ENCODE data around the gene GPSM3. TPM values are rescaled to one million over a fixed set of nuclear protein-coding genes. Genes with fewer than 3 reads are reported as not detected.

The GPSM3 gene
- total RNA-seq, 1 experiment from 2014 or later, result 4.8 TPM

DNA sequence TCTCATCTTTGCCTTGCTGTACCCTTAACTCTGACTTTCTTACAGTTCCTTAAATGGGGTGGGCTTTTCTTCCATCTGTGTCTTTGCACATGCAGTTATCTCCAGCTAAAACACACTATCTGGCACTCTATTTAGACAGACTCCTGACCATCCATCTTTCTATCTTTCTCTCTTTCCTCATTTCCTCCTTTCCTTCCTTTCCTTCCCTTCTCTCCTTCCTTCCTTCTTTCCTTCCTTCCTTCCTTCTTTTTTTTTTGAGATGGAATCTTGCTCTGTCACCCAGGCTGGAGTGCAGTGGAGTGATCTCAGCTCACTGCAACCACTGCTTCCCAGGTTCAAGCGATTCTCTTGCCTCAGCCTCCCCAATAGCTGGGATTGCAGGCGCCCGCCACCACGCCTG lies 23.2 kb upstream of the GPSM3 start:
- DNase-seq (ENCODE audit: low spot score), result no peak
- ChIA-PET POLR2A (ENCODE audit: low non-redundant PET) (interaction anchor here (0.5 kb wide), 1 partner anchor 27 kb away, joined by 3 read pairs; no protein-coding TSS in a partner anchor), CTCF (interaction anchor here (0.7 kb wide), 1 partner anchor 17 kb away, joined by 12 read pairs; no protein-coding TSS in a partner anchor)
- intact Hi-C loops (cut with micrococcal nuclease; ENCODE audit: unreplicated experiment), result no loop called here
- Histone ChIP-seq H3K4me1 (ENCODE audit: insufficient read depth, low read length, poor library complexity, severe bottlenecking) (no peaks in the 10 kb centered on the region), H3K36me3 (ENCODE audit: insufficient read depth, low read length, poor library complexity, severe bottlenecking) (no peaks in the 10 kb centered on the region), H3K9me3 (ENCODE audit: low read depth, low read length, poor library complexity, severe bottlenecking) (no peaks in the 10 kb centered on the region), H3K4me3 (ENCODE audit: low read depth, low read length, poor library complexity, severe bottlenecking) (no peak overlapping the region), H3K27me3 (replicated peaks; ENCODE audit: insufficient read depth, low read depth, low read length, poor library complexity) (no peaks in the 10 kb centered on the region), H3K27ac (ENCODE audit: low read depth, low read length, poor library complexity, severe bottlenecking) (no peak overlapping the region)
- BruUV-seq (replicated peaks), result no TSS peak
- no peak for TF ChIP-seq EZH2 (IDR thresholded peaks at IDR 0.05; ENCODE audit: borderline replicate concordance, low read depth, low read length, poor library complexity, severe bottlenecking)
- TF ChIP-seq, protein P1, sequence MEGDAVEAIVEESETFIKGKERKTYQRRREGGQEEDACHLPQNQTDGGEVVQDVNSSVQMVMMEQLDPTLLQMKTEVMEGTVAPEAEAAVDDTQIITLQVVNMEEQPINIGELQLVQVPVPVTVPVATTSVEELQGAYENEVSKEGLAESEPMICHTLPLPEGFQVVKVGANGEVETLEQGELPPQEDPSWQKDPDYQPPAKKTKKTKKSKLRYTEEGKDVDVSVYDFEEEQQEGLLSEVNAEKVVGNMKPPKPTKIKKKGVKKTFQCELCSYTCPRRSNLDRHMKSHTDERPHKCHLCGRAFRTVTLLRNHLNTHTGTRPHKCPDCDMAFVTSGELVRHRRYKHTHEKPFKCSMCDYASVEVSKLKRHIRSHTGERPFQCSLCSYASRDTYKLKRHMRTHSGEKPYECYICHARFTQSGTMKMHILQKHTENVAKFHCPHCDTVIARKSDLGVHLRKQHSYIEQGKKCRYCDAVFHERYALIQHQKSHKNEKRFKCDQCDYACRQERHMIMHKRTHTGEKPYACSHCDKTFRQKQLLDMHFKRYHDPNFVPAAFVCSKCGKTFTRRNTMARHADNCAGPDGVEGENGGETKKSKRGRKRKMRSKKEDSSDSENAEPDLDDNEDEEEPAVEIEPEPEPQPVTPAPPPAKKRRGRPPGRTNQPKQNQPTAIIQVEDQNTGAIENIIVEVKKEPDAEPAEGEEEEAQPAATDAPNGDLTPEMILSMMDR (conservative IDR thresholded peaks at IDR 0.05; ENCODE audit: low read depth, low read length), result no peak

DNA sequence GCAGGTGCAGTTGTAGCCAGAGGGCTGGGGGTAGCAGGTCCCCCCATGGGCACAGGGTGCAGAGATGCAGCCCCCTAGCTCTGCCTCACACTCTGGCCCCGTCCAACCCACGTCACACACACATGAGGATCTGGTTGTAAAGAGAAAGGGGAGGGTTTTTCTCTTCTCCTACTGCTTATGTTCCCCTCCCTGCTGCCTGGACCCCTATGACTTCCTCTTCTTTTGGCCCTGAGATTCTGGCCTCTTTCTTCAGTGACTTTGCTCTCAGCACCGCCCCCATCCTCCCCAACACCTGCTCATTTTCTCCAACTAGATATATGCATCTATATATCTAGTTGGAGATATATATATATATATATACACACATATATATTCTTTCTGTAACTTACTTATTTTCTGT lies 21.7 kb upstream of the GPSM3 start:
- Histone ChIP-seq H3K4me3 (ENCODE audit: low read depth, low read length, poor library complexity, severe bottlenecking) (no peak overlapping the region), H3K4me1 (ENCODE audit: insufficient read depth, low read length, poor library complexity, severe bottlenecking) (no peaks in the 10 kb centered on the region), H3K9me3 (ENCODE audit: low read depth, low read length, poor library complexity, severe bottlenecking) (no peaks in the 10 kb centered on the region), H3K27me3 (replicated peaks; ENCODE audit: insufficient read depth, low read depth, low read length, poor library complexity) (no peaks in the 10 kb centered on the region), H3K27ac (ENCODE audit: low read depth, low read length, poor library complexity, severe bottlenecking) (no peak overlapping the region), H3K36me3 (ENCODE audit: insufficient read depth, low read length, poor library complexity, severe bottlenecking) (no peaks in the 10 kb centered on the region)
- intact Hi-C loops (cut with micrococcal nuclease; ENCODE audit: unreplicated experiment), result no loop called here
- POLR2A ChIA-PET (ENCODE audit: low non-redundant PET), result no interaction called here
- BruUV-seq (replicated peaks), result no TSS peak
- TF ChIP-seq, protein P1 (conservative IDR thresholded peaks at IDR 0.05; ENCODE audit: low read depth, low read length), result no peak
- no peak for TF ChIP-seq EZH2 (IDR thresholded peaks at IDR 0.05; ENCODE audit: borderline replicate concordance, low read depth, low read length, poor library complexity, severe bottlenecking)
- CTCF ChIA-PET, result no interaction called here
- DNase-seq (ENCODE audit: low spot score), result no peak

DNA sequence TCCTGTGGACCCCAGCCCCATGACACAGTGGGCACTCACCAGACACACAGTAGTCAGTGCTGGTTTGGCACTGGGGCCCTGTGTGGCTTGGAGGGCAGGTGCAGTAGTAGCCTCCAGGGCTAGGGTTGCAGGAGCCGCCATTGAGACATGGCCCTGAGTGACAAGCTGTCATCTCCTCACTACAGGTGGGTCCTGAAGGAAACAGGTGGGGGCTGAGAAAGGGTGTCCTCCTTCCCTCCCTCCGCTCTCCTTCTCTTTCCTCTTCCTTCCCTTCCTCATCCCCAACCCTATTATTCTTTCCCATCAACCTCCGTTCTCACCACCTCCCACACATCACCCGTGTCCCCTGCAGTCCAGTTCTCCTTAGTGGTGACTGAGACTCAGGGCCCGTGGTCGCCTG lies 21.2 kb upstream of the GPSM3 start:
- TF ChIP-seq EZH2 (IDR thresholded peaks at IDR 0.05; ENCODE audit: borderline replicate concordance, low read depth, low read length, poor library complexity, severe bottlenecking), result no peak
- TF ChIP-seq, protein P1 (conservative IDR thresholded peaks at IDR 0.05; ENCODE audit: low read depth, low read length), result no peak
- Histone ChIP-seq H3K27me3 (replicated peaks; ENCODE audit: insufficient read depth, low read depth, low read length, poor library complexity) (no peaks in the 10 kb centered on the region), H3K27ac (ENCODE audit: low read depth, low read length, poor library complexity, severe bottlenecking) (no peak overlapping the region), H3K4me3 (ENCODE audit: low read depth, low read length, poor library complexity, severe bottlenecking) (no peak overlapping the region), H3K36me3 (ENCODE audit: insufficient read depth, low read length, poor library complexity, severe bottlenecking) (no peaks in the 10 kb centered on the region), H3K9me3 (ENCODE audit: low read depth, low read length, poor library complexity, severe bottlenecking) (no peaks in the 10 kb centered on the region), H3K4me1 (ENCODE audit: insufficient read depth, low read length, poor library complexity, severe bottlenecking) (no peaks in the 10 kb centered on the region)
- no peak for DNase-seq (ENCODE audit: low spot score)
- CTCF ChIA-PET, result no interaction called here
- no TSS peak for BruUV-seq (replicated peaks)
- intact Hi-C loops (cut with micrococcal nuclease; ENCODE audit: unreplicated experiment), result no loop called here
- POLR2A ChIA-PET (ENCODE audit: low non-redundant PET), result no interaction called here

Measured in A673 (cell line).